Activated CD8-positive, alpha-beta memory T cell treated with anti-CD3 and anti-CD28 coated beads, Interleukin-2, amount 50 U/mL, for 1 hour (primary cell): ENCODE results near the gene ATP10A.
"Not testable (repeated sequence)": the region's sequence is repeated elsewhere in the genome, so short reads cannot be mapped to it uniquely, and the experiment has no call there.

ENCODE experiments used
- DNase-seq: peaks from one replicate; pipeline ENCODE4 v3.0.0-alpha.2; 2020; ENCODE audit errors: extremely low read depth

ATP10A gene

DNA sequence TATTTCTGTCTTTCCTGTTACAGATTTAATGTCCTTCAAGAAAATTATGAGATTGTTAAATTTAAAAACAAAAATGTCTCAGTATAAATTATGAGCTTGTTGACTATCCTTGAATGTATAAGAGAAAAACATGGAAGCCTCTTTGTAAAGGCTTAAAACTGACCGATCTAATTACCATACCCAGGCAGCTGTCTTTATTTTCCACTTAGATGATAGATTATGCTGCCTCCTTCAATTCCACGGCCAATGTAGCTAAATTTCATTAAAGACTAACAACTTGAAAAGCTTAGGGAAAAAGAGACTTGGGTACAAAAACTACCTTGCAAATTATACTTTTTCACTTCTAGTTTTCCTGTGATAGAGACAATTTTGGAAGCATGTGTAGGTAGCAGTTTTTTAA lies 88.3 kb downstream of the ATP10A start:
- DNase-seq = no peak

GRCh38 chr15:25773248-25773647 lies 89.9 kb downstream of the ATP10A start:
- no peak for DNase-seq

- no peak for DNase-seq
Observed at GRCh38 chr15:25772500-25772899, 90.6 kb downstream of the ATP10A start.

- not testable (repeated sequence) for DNase-seq
Observed at GRCh38 chr15:25771736-25772135, 91.4 kb downstream of the ATP10A start.

- DNase-seq = no peak
Observed at GRCh38 chr15:25771338-25771706, 91.8 kb downstream of the ATP10A start.

GRCh38 chr15:25770618-25771337 lies 92.3 kb downstream of the ATP10A start:
- no peak for DNase-seq

DNA sequence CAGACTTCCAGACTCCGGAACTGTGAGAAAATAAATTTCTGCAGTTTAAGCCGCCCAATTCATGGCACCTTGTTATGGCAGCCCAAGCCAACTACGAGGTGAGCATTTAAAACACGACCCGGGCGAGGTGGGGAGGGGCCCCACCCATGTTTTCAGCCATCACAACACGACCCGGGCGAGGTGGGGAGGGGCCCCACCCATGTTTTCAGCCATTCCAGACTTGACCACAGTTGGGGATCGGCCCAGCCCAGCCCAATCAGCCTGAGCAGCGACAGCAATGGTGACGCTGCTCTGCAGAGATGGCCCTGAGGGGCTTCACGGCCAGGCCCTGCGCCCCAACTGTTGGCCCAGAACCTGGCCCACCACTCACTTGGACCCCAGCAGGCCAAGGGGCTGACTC lies 93.1 kb downstream of the ATP10A start:
- no peak for DNase-seq

DNA sequence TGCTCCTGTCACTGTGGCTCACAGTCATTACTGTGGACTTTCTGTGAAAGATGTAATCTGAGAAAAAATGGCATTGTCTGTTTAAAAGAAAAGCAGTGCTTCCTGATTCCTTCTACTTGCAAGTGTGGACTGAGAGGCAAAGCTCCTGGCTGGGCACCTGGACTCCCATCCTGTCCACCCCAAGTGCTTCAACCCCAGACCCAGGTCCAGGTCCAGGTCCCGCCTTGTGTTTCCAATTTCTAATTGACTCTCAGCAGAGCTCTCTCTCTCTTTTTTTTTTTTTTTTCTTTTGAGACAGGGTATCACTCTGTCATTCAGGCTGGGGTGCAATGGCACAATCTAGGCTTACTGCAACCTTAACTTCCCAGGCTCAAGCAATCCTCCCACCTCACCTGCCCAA lies 94.9 kb downstream of the ATP10A start:
- DNase-seq = no peak

DNA sequence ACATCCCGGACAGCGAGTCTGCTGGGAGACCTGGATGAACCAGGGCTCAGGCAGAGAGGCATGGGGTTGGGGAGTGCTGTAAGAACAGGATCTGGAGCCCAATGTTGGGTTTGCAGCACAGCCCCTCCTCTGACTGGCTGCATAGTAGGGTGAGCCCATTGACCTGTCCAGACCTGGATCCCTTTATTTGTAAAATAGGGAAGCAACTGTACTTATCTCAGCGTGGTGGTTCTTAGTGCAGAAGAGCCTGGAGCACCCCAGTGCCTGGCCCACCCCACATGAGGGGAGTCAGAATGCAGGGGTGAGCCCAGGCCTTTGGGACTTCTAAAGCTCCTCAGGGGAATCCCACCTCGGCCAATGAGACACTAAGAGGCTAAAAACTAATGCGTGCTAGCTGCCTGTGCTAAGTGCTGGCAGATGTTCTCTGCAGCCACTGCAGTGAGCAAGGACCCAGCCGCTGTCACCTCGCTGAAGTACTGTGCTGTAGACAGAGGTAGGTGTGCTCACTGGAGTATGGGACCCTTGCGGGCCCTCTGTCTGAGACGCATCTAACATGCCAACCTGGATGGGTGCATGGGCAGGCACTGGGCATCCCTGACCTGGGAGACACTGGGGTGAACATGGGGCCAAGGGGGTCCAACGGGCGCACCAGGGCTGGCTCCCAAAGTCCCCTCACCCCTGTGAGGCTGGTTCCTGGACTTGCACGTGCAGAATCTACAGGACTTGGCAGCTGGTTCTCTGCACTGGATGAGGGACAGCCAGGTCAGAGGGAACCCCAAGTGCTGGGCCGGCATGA lies 95.6 kb downstream of the ATP10A start:
- no peak for DNase-seq

DNA sequence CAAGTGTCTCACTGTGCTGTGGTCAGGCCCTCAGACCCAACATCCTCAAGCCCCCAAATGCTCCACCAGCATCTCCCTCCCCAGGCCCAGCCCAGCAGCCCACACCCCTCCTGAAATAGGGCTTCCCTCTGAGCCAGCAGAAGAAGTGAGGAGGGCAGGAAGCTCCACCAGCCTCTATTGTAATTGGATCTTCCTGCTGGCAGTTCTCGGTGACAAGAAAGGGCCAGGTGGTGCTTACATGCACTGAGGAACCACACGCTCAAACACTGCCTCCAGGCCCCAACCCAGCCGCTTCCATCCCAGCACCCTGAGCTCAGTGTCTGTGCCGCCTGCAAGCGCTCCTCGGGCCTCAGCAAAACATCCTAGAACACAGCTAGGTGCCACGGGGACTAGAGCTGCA lies 96.7 kb downstream of the ATP10A start:
- no peak for DNase-seq

GRCh38 chr15:25764980-25765735 lies 98.0 kb downstream of the ATP10A start:
- DNase-seq = no peak

- no peak for DNase-seq
Observed at GRCh38 chr15:25763954-25764353, 99.2 kb downstream of the ATP10A start.

DNA sequence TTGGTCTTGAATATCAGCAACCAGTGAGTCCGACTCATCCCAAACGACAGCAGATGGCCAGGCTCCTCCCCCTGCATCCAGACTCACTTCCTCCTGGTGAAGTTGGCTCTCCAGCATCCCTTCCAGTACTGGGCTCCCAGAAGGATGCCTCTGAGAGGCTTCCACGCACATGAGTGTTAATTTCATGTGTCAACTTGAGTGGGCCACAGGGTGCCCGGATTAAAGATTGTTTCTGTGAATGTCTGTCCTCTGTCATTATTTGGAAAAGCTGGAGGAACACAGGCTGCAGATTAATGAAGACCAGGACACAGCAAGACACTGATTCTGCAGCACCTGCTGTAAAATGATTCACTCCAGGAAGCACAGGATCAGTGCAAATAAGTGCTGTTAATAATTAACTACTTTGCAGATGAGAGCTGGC lies 99.8 kb downstream of the ATP10A start:
- DNase-seq = no peak

- no peak for DNase-seq
Observed at GRCh38 chr15:25761971-25762662, 101.0 kb downstream of the ATP10A start.

GRCh38 chr15:25759421-25759820 lies 103.7 kb downstream of the ATP10A start:
- no peak for DNase-seq

- DNase-seq = not testable (repeated sequence)
Observed at GRCh38 chr15:25758612-25759011, 104.5 kb downstream of the ATP10A start.

DNA sequence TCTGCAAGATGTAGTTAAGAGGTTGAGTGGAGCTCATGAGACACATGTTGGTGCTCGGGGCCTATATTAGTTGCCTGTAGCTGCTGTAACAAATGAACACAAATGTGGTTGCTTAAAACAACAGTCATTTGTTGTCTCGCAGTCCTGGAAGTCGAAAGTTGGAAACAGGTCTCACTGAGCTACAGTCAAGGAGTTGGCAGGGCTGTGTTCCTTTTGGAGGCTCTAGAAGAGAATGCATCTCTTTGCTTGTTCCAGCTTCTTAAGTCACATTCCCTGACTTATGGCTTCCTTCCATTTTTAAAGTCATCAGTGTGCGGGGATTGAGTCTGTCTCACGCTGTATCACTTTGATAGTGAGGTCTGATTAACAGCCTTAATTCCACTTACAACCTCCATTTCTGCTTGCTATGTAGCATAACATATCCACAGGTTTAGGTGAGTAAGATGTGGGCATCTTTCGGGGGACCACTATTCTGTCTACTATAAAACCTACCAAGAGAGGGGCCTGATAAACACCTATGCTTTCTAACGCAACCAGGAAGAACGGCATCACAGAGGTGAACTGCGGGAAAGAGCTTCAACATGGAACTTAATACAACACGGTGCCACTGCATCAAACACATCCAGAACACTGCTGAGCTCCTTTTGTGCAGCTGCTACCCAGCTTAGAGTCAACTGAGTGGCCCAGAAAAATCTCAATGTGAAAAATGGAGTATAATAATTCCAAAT lies 119.4 kb downstream of the ATP10A start:
- DNase-seq = no peak

DNA sequence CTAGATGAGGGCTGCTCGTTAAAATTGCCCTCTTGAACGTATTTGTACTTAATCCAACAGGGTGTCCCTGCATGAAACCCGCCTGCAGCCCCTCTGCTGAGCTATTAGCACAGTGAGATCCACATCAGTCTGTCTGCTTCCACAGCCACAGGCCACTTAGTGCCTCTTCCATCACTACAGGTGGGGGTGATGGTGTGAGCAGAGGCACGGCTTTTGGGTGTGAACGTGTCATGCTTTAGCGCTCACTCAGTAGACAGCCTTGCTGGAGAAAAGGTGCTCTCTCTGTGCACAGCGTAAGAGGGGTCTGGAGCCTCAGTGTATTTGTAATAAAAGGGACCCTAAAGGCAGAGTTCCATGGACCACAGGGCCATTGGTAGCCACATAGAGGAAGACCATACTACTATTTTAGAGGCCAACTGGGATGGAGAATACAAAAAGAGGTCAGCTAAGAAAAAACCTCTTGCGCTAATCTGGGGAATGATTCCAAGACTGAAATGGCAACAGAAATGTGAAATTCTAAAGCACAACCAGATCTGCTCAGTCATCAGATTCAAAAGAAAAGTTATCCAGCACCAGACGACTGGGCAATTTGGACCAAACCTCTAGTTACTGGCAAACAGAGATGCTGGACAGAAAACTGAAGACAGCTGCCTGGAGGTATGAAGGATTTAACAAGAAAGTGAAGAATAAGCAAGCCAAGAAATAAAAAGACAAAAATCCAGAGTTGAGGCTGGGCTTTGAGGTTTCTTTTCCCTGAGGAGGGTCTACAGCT lies 120.2 kb downstream of the ATP10A start:
- DNase-seq = no peak

- DNase-seq = no peak
Observed at GRCh38 chr15:25742041-25742730, 120.9 kb downstream of the ATP10A start.

DNA sequence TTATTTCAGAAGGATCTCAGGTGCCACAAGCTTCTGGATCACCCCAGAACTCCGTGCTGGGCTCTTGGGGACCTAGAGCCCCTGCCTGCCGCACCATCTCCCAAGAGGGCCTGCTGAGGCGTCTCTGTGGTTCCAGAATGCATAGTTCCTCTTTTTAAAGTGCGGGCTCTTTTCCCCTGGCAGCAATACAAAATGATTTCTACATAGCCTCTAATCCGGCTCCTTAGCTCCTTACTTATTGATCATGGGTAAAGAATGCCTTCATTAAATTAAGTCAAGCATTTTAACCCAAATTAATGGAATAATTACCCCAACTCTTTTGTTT lies 121.9 kb downstream of the ATP10A start:
- no peak for DNase-seq
